GM23338 (cell line): ENCODE data around the gene NUDCD2. TPM values are rescaled to one million over a fixed set of nuclear protein-coding genes. Genes with fewer than 3 reads are reported as not detected.

Source experiments
- ATAC-seq: fragments of 200-7000 bp; cut with Tn5 transposase; 3 replicates; pipeline ENCODE4 v1.9.1; 2020
- DNase-seq: peaks from one replicate; pipeline ENCODE4 v3.0.0-alpha.2; 2015; ENCODE audit warnings: low spot score
- H2AFZ ChIP-seq: fragments of 200-600 bp; sonication (generic); 2 replicates; pipeline ENCODE4 v1.8.0; 2016; ENCODE audit warnings: antibody characterized with exemption, mild to moderate bottlenecking, moderate library complexity
- H3F3A ChIP-seq: fragments of 200-600 bp; sonication (generic); replicated peaks from 2 replicates; pipeline ENCODE4 v1.8.0; 2017; ENCODE audit warnings: antibody characterized with exemption, mixed run types, low read depth
- H3K27ac ChIP-seq: fragments of 200-600 bp; sonication (generic); 2 replicates; pipeline ENCODE4 v1.6.1; 2016; ENCODE audit warnings: low read depth
- H3K27me3 ChIP-seq: fragments of 200-600 bp; sonication (generic); 2 replicates; pipeline ENCODE4 v1.8.0; 2016; ENCODE audit warnings: mild to moderate bottlenecking, mixed run types, moderate library complexity; ENCODE audit not compliant: insufficient read depth
- H3K36me3 ChIP-seq: fragments of 200-600 bp; sonication (generic); 2 replicates; pipeline ENCODE4 v1.8.0; 2016; ENCODE audit warnings: mild to moderate bottlenecking; ENCODE audit not compliant: insufficient read depth
- H3K4me1 ChIP-seq: fragments of 200-600 bp; sonication (generic); 2 replicates; pipeline ENCODE4 v1.8.0; 2016; ENCODE audit warnings: mild to moderate bottlenecking, moderate library complexity; ENCODE audit not compliant: insufficient read depth
- H3K4me2 ChIP-seq: fragments of 200-600 bp; sonication (generic); 2 replicates; pipeline ENCODE4 v1.7.1; 2017; ENCODE audit warnings: mixed run types
- H3K4me3 ChIP-seq: fragments of 200-600 bp; sonication (generic); 2 replicates; pipeline ENCODE4 v1.6.1; 2016; ENCODE audit warnings: mixed run types
- H3K79me2 ChIP-seq: fragments of 200-600 bp; sonication (generic); replicated peaks from 2 replicates; pipeline ENCODE4 v1.8.0; 2017; ENCODE audit warnings: mild to moderate bottlenecking; ENCODE audit not compliant: insufficient read depth
- H3K9me2 ChIP-seq: fragments of 200-600 bp; sonication (generic); 2 replicates; pipeline ENCODE4 v1.8.0; 2017; ENCODE audit not compliant: insufficient read depth
- H4K20me1 ChIP-seq: fragments of 200-600 bp; sonication (generic); replicated peaks from 2 replicates; pipeline ENCODE4 v1.8.0; 2017; ENCODE audit warnings: mild to moderate bottlenecking; ENCODE audit not compliant: insufficient read depth
- H3K27ac Mint-ChIP-seq: 2 replicates; pipeline ENCODE4 v1.8.0; 2020; ENCODE audit warnings: inconsistent platforms, mild to moderate bottlenecking, moderate library complexity, mixed read lengths
- H3K27me3 Mint-ChIP-seq: 3 replicates; pipeline ENCODE4 v1.8.0; 2022; ENCODE audit warnings: low read depth, mild to moderate bottlenecking, moderate library complexity, mixed read lengths, inconsistent platforms; ENCODE audit not compliant: insufficient read depth, poor library complexity
- H3K36me3 Mint-ChIP-seq: 3 replicates; pipeline ENCODE4 v1.8.0; 2021; ENCODE audit warnings: low read depth, mild to moderate bottlenecking, inconsistent platforms, moderate library complexity, mixed read lengths
- H3K4me1 Mint-ChIP-seq: 3 replicates; pipeline ENCODE4 v1.8.0; 2020; ENCODE audit warnings: mild to moderate bottlenecking, inconsistent platforms, mixed read lengths
- H3K4me3 Mint-ChIP-seq: 3 replicates; pipeline ENCODE4 v1.8.0; 2021; ENCODE audit warnings: moderate library complexity, mild to moderate bottlenecking, inconsistent platforms, mixed read lengths
- H3K9me3 Mint-ChIP-seq: 3 replicates; pipeline ENCODE4 v1.8.0; 2020; ENCODE audit warnings: moderate library complexity, mild to moderate bottlenecking, inconsistent platforms, mixed read lengths
- CREB1 ChIP-seq: fragments of 250-450 bp; sonication (Bioruptor Pico); IDR thresholded peaks from 2 replicates; pipeline ENCODE4 v1.5.0; 2020; ENCODE audit warnings: low read depth, mild to moderate bottlenecking, moderate library complexity
- EZH2 ChIP-seq: fragments of 200-600 bp; sonication (generic); IDR thresholded peaks from one replicate; pipeline ENCODE4 v1.8.0; 2017; ENCODE audit warnings: antibody characterized with exemption, mild to moderate bottlenecking, low read depth; ENCODE audit not compliant: unreplicated experiment
- EZH2phosphoT487 ChIP-seq: fragments of 200-600 bp; sonication (generic); IDR thresholded peaks from one replicate; pipeline ENCODE4 v1.8.1; 2018; ENCODE audit warnings: antibody characterized with exemption; ENCODE audit not compliant: unreplicated experiment
- JUNB ChIP-seq: IDR thresholded peaks from one replicate; pipeline ENCODE4 v1.6.1; 2016; ENCODE audit warnings: antibody characterized with exemption; ENCODE audit not compliant: unreplicated experiment
- NANOG ChIP-seq: IDR thresholded peaks from 2 replicates; pipeline ENCODE4 v1.6.1; 2016; ENCODE audit warnings: antibody characterized with exemption, borderline replicate concordance
- POLR2AphosphoS5 ChIP-seq: IDR thresholded peaks from 2 replicates; pipeline ENCODE4 v1.6.1; 2016; ENCODE audit warnings: antibody characterized with exemption, low read depth
- STAT1 ChIP-seq: IDR thresholded peaks from one replicate; pipeline ENCODE4 v1.6.1; 2016; ENCODE audit warnings: antibody characterized with exemption; ENCODE audit not compliant: unreplicated experiment
- ZNF114 ChIP-seq: fragments of 250-450 bp; sonication (Bioruptor Pico); IDR thresholded peaks from 2 replicates; pipeline ENCODE4 v1.5.0; 2020; ENCODE audit warnings: mild to moderate bottlenecking, moderate library complexity
- ZNF331 ChIP-seq: fragments of 250-450 bp; sonication (Bioruptor Pico); IDR thresholded peaks from 2 replicates; pipeline ENCODE4 v1.5.0; 2020; ENCODE audit warnings: low read depth, mild to moderate bottlenecking, moderate library complexity
- polyA plus RNA-seq: library from polyadenylated mRNA; unstranded; fragments of >200 nt; fragmentation: Nextera tagmentation; extraction: Ambion mirVana; gene quantifications from 2 replicates; pipeline ENCODE4 v1.2.1, GENCODE V29; 2016
- total RNA-seq: library from RNA; depleted of rRNA; stranded (reverse); fragments of >200 nt; shearing (Covaris generic); gene quantifications from 2 replicates; pipeline ENCODE4 v1.2.3, GENCODE V29; 2014
- TF ChIP-seq, protein P1 (sequence below): fragments of 250-450 bp; sonication (Bioruptor Pico); IDR thresholded peaks from 2 replicates; pipeline ENCODE4 v1.5.0; 2020; ENCODE audit warnings: mild to moderate bottlenecking, moderate library complexity
- TF ChIP-seq, protein P2 (sequence below), 2 experiments: fragments of 200-600 bp in 1 of 2; sonication (generic) in 1 of 2; conservative IDR thresholded peaks; 2 replicates each; pipeline versions ENCODE4 v1.5.1 to v1.6.1; 2016 to 2017; ENCODE audit warnings: antibody characterized with exemption in 2 of 2, low read depth in 2 of 2, mild to moderate bottlenecking in 2 of 2, moderate library complexity in 1 of 2
- TF ChIP-seq, protein P3 (sequence below): IDR thresholded peaks from one replicate; pipeline ENCODE4 v1.6.1; 2018; ENCODE audit warnings: antibody characterized with exemption; ENCODE audit not compliant: unreplicated experiment
- TF ChIP-seq, protein P4 (sequence below): IDR thresholded peaks from 2 replicates; pipeline ENCODE4 v1.6.1; 2016; ENCODE audit warnings: antibody characterized with exemption

NUDCD2 gene
- total and polyA plus RNA-seq, 2 experiments from 2014 or later, result 23.2 to 123 TPM

DNA sequence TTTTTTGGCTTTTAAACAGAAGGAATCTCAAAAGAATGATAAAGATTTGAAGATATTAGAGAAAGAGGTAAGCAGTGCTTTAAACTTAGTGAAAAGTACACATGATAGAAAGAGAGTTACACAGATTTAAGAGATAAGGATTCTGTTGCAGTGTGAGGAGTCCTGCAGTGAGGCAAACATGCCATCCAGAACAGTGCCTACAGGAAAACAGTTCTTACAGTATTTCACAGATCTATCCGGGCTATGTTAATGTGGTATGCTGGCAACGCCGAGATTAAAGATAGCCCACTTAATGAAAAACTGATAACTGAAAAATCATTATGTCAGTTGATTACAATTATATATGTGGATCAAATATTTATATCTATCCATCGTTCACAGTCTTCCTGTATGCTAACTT is 7.8 kb upstream of the NUDCD2 start:
- no peaks in the 10 kb centered on the region for H3K4me1 Mint-ChIP-seq
- no peaks in the 10 kb centered on the region for H3K9me3 Mint-ChIP-seq
- no peak for TF ChIP-seq CREB1 (CRISPR knock-in tag)
- TF ChIP-seq, protein P1, sequence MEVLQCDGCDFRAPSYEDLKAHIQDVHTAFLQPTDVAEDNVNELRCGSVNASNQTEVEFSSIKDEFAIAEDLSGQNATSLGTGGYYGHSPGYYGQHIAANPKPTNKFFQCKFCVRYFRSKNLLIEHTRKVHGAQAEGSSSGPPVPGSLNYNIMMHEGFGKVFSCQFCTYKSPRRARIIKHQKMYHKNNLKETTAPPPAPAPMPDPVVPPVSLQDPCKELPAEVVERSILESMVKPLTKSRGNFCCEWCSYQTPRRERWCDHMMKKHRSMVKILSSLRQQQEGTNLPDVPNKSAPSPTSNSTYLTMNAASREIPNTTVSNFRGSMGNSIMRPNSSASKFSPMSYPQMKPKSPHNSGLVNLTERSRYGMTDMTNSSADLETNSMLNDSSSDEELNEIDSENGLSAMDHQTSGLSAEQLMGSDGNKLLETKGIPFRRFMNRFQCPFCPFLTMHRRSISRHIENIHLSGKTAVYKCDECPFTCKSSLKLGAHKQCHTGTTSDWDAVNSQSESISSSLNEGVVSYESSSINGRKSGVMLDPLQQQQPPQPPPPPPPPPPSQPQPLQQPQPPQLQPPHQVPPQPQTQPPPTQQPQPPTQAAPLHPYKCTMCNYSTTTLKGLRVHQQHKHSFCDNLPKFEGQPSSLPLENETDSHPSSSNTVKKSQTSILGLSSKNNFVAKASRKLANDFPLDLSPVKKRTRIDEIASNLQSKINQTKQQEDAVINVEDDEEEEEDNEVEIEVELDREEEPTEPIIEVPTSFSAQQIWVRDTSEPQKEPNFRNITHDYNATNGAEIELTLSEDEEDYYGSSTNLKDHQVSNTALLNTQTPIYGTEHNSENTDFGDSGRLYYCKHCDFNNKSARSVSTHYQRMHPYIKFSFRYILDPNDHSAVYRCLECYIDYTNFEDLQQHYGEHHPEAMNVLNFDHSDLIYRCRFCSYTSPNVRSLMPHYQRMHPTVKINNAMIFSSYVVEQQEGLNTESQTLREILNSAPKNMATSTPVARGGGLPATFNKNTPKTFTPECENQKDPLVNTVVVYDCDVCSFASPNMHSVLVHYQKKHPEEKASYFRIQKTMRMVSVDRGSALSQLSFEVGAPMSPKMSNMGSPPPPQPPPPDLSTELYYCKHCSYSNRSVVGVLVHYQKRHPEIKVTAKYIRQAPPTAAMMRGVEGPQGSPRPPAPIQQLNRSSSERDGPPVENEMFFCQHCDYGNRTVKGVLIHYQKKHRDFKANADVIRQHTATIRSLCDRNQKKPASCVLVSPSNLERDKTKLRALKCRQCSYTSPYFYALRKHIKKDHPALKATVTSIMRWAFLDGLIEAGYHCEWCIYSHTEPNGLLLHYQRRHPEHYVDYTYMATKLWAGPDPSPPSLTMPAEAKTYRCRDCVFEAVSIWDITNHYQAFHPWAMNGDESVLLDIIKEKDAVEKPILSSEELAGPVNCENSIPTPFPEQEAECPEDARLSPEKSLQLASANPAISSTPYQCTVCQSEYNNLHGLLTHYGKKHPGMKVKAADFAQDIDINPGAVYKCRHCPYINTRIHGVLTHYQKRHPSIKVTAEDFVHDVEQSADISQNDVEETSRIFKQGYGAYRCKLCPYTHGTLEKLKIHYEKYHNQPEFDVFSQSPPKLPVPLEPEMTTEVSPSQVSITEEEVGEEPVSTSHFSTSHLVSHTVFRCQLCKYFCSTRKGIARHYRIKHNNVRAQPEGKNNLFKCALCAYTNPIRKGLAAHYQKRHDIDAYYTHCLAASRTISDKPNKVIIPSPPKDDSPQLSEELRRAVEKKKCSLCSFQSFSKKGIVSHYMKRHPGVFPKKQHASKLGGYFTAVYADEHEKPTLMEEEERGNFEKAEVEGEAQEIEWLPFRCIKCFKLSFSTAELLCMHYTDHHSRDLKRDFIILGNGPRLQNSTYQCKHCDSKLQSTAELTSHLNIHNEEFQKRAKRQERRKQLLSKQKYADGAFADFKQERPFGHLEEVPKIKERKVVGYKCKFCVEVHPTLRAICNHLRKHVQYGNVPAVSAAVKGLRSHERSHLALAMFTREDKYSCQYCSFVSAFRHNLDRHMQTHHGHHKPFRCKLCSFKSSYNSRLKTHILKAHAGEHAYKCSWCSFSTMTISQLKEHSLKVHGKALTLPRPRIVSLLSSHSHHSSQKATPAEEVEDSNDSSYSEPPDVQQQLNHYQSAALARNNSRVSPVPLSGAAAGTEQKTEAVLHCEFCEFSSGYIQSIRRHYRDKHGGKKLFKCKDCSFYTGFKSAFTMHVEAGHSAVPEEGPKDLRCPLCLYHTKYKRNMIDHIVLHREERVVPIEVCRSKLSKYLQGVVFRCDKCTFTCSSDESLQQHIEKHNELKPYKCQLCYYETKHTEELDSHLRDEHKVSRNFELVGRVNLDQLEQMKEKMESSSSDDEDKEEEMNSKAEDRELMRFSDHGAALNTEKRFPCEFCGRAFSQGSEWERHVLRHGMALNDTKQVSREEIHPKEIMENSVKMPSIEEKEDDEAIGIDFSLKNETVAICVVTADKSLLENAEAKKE, result no peak
- no peak for TF ChIP-seq EZH2phosphoT487
- TF ChIP-seq, protein P2, sequence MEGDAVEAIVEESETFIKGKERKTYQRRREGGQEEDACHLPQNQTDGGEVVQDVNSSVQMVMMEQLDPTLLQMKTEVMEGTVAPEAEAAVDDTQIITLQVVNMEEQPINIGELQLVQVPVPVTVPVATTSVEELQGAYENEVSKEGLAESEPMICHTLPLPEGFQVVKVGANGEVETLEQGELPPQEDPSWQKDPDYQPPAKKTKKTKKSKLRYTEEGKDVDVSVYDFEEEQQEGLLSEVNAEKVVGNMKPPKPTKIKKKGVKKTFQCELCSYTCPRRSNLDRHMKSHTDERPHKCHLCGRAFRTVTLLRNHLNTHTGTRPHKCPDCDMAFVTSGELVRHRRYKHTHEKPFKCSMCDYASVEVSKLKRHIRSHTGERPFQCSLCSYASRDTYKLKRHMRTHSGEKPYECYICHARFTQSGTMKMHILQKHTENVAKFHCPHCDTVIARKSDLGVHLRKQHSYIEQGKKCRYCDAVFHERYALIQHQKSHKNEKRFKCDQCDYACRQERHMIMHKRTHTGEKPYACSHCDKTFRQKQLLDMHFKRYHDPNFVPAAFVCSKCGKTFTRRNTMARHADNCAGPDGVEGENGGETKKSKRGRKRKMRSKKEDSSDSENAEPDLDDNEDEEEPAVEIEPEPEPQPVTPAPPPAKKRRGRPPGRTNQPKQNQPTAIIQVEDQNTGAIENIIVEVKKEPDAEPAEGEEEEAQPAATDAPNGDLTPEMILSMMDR (conservative IDR thresholded peaks at IDR 0.05; ENCODE audit: low read depth in 2 of 2), result no peak
- no peak for TF ChIP-seq STAT1
- no peak for TF ChIP-seq NANOG
- TF ChIP-seq ZNF114 (CRISPR knock-in tag), result no peak
- no peak for TF ChIP-seq JUNB
- TF ChIP-seq EZH2, result no peak
- TF ChIP-seq, protein P3, sequence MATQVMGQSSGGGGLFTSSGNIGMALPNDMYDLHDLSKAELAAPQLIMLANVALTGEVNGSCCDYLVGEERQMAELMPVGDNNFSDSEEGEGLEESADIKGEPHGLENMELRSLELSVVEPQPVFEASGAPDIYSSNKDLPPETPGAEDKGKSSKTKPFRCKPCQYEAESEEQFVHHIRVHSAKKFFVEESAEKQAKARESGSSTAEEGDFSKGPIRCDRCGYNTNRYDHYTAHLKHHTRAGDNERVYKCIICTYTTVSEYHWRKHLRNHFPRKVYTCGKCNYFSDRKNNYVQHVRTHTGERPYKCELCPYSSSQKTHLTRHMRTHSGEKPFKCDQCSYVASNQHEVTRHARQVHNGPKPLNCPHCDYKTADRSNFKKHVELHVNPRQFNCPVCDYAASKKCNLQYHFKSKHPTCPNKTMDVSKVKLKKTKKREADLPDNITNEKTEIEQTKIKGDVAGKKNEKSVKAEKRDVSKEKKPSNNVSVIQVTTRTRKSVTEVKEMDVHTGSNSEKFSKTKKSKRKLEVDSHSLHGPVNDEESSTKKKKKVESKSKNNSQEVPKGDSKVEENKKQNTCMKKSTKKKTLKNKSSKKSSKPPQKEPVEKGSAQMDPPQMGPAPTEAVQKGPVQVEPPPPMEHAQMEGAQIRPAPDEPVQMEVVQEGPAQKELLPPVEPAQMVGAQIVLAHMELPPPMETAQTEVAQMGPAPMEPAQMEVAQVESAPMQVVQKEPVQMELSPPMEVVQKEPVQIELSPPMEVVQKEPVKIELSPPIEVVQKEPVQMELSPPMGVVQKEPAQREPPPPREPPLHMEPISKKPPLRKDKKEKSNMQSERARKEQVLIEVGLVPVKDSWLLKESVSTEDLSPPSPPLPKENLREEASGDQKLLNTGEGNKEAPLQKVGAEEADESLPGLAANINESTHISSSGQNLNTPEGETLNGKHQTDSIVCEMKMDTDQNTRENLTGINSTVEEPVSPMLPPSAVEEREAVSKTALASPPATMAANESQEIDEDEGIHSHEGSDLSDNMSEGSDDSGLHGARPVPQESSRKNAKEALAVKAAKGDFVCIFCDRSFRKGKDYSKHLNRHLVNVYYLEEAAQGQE, result no peak
- no peak for TF ChIP-seq ZNF331 (CRISPR knock-in tag)
- TF ChIP-seq, protein P4, sequence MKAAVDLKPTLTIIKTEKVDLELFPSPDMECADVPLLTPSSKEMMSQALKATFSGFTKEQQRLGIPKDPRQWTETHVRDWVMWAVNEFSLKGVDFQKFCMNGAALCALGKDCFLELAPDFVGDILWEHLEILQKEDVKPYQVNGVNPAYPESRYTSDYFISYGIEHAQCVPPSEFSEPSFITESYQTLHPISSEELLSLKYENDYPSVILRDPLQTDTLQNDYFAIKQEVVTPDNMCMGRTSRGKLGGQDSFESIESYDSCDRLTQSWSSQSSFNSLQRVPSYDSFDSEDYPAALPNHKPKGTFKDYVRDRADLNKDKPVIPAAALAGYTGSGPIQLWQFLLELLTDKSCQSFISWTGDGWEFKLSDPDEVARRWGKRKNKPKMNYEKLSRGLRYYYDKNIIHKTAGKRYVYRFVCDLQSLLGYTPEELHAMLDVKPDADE, result no peak
- no peak for TF ChIP-seq POLR2AphosphoS5
- H3K4me1 ChIP-seq, result no peaks in the 10 kb centered on the region; the same call in 1 of the 2 replicates
- H3F3A ChIP-seq, result no peaks in the 10 kb centered on the region
- H3K9me2 ChIP-seq, result no peaks in the 10 kb centered on the region
- H3K79me2 ChIP-seq, result peaks cover 24% of the 10 kb centered on the region
- peaks cover 71% of the 10 kb centered on the region for H3K36me3 ChIP-seq
- no peak overlapping the region for H3K27ac ChIP-seq
- H3K4me2 ChIP-seq, result no peak overlapping the region
- no peak overlapping the region for H2AFZ ChIP-seq
- ATAC-seq (no peak), DNase-seq (no peak)
- no peak overlapping the region for H3K4me3 Mint-ChIP-seq
- peaks cover 74% of the 10 kb centered on the region for H3K36me3 Mint-ChIP-seq
- H3K27ac Mint-ChIP-seq, result no peak overlapping the region
- no peaks in the 10 kb centered on the region; the same call in 1 of the 2 replicates for H4K20me1 ChIP-seq
- no peaks in the 10 kb centered on the region for H3K27me3 ChIP-seq
- H3K27me3 Mint-ChIP-seq, result no peaks in the 10 kb centered on the region
- H3K4me3 ChIP-seq, result no peak overlapping the region
